Stimulated activated naive CD8-positive, alpha-beta T cell treated with anti-CD3 and anti-CD28 coated beads, Interleukin-15, amount 100 ng/mL, for 72 hours (primary cell): ENCODE data around the gene NUDT8.

Experiments used
- ATAC-seq: fragments of 150-1000 bp; cut with Tn5 transposase; 2 replicates; pipeline ENCODE4 v1.10.0; 2021; ENCODE audit warnings: mild to moderate bottlenecking, moderate library complexity
- DNase-seq, 2 donors: peaks; one replicate each; pipeline ENCODE4 v3.0.0; 2021 to 2022
- H3K27ac Mint-ChIP-seq, 2 donors: one replicate each; pipeline ENCODE4 v1.8.0; 2022; ENCODE audit warnings: mild to moderate bottlenecking in 2 of 2, mixed read lengths in 2 of 2, moderate library complexity in 2 of 2
- H3K27me3 Mint-ChIP-seq: one replicate; pipeline ENCODE4 v1.8.0; 2022; ENCODE audit warnings: mixed read lengths
- H3K4me1 Mint-ChIP-seq: one replicate; pipeline ENCODE4 v1.8.0; 2022; ENCODE audit warnings: mild to moderate bottlenecking, mixed read lengths
- H3K4me3 Mint-ChIP-seq, 2 donors: one replicate each; pipeline ENCODE4 v1.8.0; 2022; ENCODE audit warnings: mild to moderate bottlenecking in 2 of 2, mixed read lengths in 2 of 2, moderate library complexity in 1 of 2
- H3K9me3 Mint-ChIP-seq, 2 donors: one replicate each; pipeline ENCODE4 v1.8.0; 2022; ENCODE audit warnings: mixed read lengths in 2 of 2

Gene NUDT8

GRCh38 chr11:67584881-67585873 lies 44.6 kb downstream of the NUDT8 start:
- Mint-ChIP-seq H3K27me3 (peaks cover 17% of the 10 kb centered on the region), H3K9me3 (peaks cover 10 to 15% of the 10 kb centered on the region in 2 donors), H3K4me1 (peaks cover 46% of the 10 kb centered on the region), H3K4me3 (peak overlapping the region; percentile 87 to 92), H3K27ac (peak overlapping the region; percentile 82 to 93)
- no peak for ATAC-seq
- DNase-seq, result no peak

GRCh38 chr11:67584205-67584880 lies 45.4 kb downstream of the NUDT8 start:
- ATAC-seq, result peak; percentile 33

GRCh38 chr11:67583247-67584204 lies 46.2 kb downstream of the NUDT8 start, which contains the start of gene GSTP1:
GSTP1 (plus strand) TSS chr11:67583812; CDS start chr11:67583844, 32 bp downstream.
- peak within 1 kb of the TSS; percentile 96 to 98 for H3K27ac Mint-ChIP-seq
- peak within 1 kb of the TSS; percentile 92 to 97 for H3K4me3 Mint-ChIP-seq
- peaks cover 10 to 15% of the 10 kb centered on the region in 2 donors for H3K9me3 Mint-ChIP-seq
- DNase-seq (peak; percentile 82 to 84), ATAC-seq (peak; percentile 94)
- peaks cover 32% of the 10 kb centered on the region for H3K27me3 Mint-ChIP-seq
- H3K4me1 Mint-ChIP-seq, result peaks cover 59% of the 10 kb centered on the region

More at GRCh38 chr11:67584205-67584880, 45.4 kb downstream of the NUDT8 start:
- peak overlapping the region; percentile 93 to 98 for H3K27ac Mint-ChIP-seq
- peaks cover 54% of the 10 kb centered on the region for H3K4me1 Mint-ChIP-seq
- DNase-seq, result peak in 1 of 2 donors; percentile 49
- H3K4me3 Mint-ChIP-seq, result peak overlapping the region; percentile 87 to 92
- peaks cover 10 to 15% of the 10 kb centered on the region in 2 donors for H3K9me3 Mint-ChIP-seq
- H3K27me3 Mint-ChIP-seq, result peaks cover 26% of the 10 kb centered on the region

GRCh38 chr11:67582011-67582410 lies 47.7 kb downstream of the NUDT8 start:
- DNase-seq (no peak), ATAC-seq (no peak)
- H3K4me3 Mint-ChIP-seq, result peak overlapping the region in 1 of 2 donors; percentile 97
- H3K27ac Mint-ChIP-seq, result no peak overlapping the region
- H3K27me3 Mint-ChIP-seq, result peaks cover 39% of the 10 kb centered on the region
- H3K9me3 Mint-ChIP-seq, result peaks cover 5 to 8% of the 10 kb centered on the region in 2 donors
- peaks cover 59% of the 10 kb centered on the region for H3K4me1 Mint-ChIP-seq

- DNase-seq (no peak), ATAC-seq (no peak)
- Mint-ChIP-seq H3K27ac (no peak overlapping the region), H3K9me3 (peaks cover under 1 to 3% of the 10 kb centered on the region in 2 donors), H3K4me3 (no peak overlapping the region), H3K4me1 (peaks cover 56% of the 10 kb centered on the region), H3K27me3 (peaks cover 44% of the 10 kb centered on the region)
These were observed 48.3 kb downstream of the NUDT8 start for GRCh38 chr11:67581469-67581868.

GRCh38 chr11:67577951-67578350 lies 51.8 kb downstream of the NUDT8 start:
- no peaks in the 10 kb centered on the region for H3K9me3 Mint-ChIP-seq
- peaks cover 51% of the 10 kb centered on the region for H3K27me3 Mint-ChIP-seq
- H3K4me1 Mint-ChIP-seq, result peaks cover 29% of the 10 kb centered on the region
- DNase-seq (no peak), ATAC-seq (no peak)
- H3K27ac Mint-ChIP-seq, result no peak overlapping the region
- H3K4me3 Mint-ChIP-seq, result no peak overlapping the region
